ENCODE data around the gene GAL3ST3. TPM values are rescaled to one million over a fixed set of nuclear protein-coding genes. Genes with fewer than 3 reads are reported as not detected.

The GAL3ST3 gene
- total and polyA plus RNA-seq, 4 donors: not detected

DNA sequence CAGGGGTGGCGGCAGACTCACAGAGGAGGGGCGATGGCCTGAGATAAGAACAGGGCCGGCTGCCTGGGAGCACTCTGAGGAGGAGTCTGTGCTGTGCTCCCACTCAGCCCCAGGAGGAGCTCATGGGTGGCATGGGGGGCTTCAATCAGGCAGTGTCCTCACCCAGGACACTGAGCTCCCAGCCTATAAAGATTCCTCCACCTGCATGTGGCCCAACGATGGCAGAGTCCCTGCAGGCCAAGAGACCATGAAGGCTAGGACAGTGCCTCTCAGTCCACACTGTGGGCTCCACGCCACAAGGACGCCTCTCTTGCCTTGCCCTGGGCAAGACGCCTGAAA lies 35.2 kb downstream of the GAL3ST3 start:
- peak overlapping the region in 1 of 2 donors; percentile 6 for H3K27ac ChIP-seq (ENCODE audit: low read depth in 1 of 2, low read length in 1 of 2)
- WGBS, 2 donors: 79 to 85% methylated on average over 7 of the region's 7 CpGs
- ATAC-seq (ENCODE audit: insufficient read depth, low FRiP score) (no peak), DNase-seq (no peak)
- TF ChIP-seq, protein P1, sequence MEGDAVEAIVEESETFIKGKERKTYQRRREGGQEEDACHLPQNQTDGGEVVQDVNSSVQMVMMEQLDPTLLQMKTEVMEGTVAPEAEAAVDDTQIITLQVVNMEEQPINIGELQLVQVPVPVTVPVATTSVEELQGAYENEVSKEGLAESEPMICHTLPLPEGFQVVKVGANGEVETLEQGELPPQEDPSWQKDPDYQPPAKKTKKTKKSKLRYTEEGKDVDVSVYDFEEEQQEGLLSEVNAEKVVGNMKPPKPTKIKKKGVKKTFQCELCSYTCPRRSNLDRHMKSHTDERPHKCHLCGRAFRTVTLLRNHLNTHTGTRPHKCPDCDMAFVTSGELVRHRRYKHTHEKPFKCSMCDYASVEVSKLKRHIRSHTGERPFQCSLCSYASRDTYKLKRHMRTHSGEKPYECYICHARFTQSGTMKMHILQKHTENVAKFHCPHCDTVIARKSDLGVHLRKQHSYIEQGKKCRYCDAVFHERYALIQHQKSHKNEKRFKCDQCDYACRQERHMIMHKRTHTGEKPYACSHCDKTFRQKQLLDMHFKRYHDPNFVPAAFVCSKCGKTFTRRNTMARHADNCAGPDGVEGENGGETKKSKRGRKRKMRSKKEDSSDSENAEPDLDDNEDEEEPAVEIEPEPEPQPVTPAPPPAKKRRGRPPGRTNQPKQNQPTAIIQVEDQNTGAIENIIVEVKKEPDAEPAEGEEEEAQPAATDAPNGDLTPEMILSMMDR (IDR thresholded peaks at IDR 0.05; ENCODE audit: control extremely low read depth, extremely low read depth): no peak
- no peaks in the 10 kb centered on the region for H3K36me3 ChIP-seq (ENCODE audit: control insufficient read depth in 4 of 4, insufficient read depth in 4 of 4, low read length in 4 of 4)
- H3K27me3 ChIP-seq (ENCODE audit: control insufficient read depth in 3 of 3, insufficient read depth in 3 of 3, low read length in 2 of 3): peaks cover 0 to 24% (median 20%) of the 10 kb centered on the region in 3 donors
- no peak overlapping the region for H3K4me3 ChIP-seq
- H3K9ac ChIP-seq (ENCODE audit: insufficient read depth in 1 of 2, low read length in 2 of 2): no peak overlapping the region
- H3K9me3 ChIP-seq (ENCODE audit: control insufficient read depth in 4 of 4, insufficient read depth in 3 of 4, low read length in 3 of 4): no peaks in the 10 kb centered on the region
- H3K4me1 ChIP-seq (ENCODE audit: control insufficient read depth in 5 of 5, insufficient read depth in 5 of 5, low read length in 5 of 5): peaks cover 0 to 9% (median 0%) of the 10 kb centered on the region in 5 donors

DNA sequence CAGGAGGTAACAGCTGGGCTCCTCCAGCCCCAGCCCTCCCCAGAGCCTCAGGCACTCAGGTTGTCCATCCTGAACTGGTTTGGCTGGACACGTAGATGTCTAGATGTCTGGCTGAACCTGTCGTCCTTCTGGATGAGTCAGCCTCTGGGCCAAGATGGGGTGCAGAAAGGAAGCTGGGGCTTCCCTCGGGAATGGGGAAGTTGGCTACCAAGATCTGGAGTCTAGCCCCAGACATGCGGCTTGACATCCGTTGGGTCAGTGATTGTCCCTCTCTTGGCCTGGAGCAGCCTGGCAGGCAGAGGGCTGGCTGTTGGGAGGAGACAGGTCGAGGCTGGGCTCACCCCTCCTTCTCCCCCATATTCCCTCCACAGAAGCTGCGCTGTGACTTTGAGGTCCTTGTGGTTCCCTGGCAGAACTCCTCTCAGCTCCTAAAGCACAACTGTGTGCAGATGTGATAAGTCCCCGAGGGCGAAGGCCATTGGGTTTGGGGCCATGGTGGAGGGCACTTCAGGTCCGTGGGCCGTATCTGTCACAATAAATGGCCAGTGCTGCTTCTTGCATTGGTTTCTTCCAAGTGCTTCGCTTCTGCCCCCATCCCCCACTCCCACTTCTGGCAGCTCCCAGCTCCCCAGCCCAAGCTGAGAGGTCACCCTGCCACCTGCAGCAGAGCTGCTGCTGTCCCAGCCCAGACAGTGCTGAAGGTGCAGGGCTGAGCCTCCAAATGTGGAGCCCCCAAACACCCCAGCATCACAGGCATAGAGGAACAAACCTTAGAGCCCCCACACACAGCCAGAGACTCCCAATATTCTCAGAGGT lies 35.8 kb downstream of the GAL3ST3 start:
- H3K27me3 ChIP-seq (ENCODE audit: control insufficient read depth in 3 of 3, insufficient read depth in 3 of 3, low read length in 2 of 3): peaks cover 0 to 24% (median 20%) of the 10 kb centered on the region in 3 donors
- ATAC-seq (ENCODE audit: insufficient read depth, low FRiP score): no peak
- H3K27ac ChIP-seq (ENCODE audit: low read depth in 1 of 2, low read length in 1 of 2): peak overlapping the region in 1 of 2 donors; percentile 15
- no peak overlapping the region for H3K4me3 ChIP-seq
- no peak for DNase-seq
- TF ChIP-seq, protein P1 (IDR thresholded peaks at IDR 0.05; ENCODE audit: control extremely low read depth, extremely low read depth): no peak
- H3K4me1 ChIP-seq (ENCODE audit: control insufficient read depth in 5 of 5, insufficient read depth in 5 of 5, low read length in 5 of 5): peaks cover 0 to 9% (median 0%) of the 10 kb centered on the region in 5 donors
- no peak overlapping the region for H3K9ac ChIP-seq (ENCODE audit: insufficient read depth in 1 of 2, low read length in 2 of 2)
- H3K36me3 ChIP-seq (ENCODE audit: control insufficient read depth in 4 of 4, insufficient read depth in 4 of 4, low read length in 4 of 4): no peaks in the 10 kb centered on the region
- WGBS, 2 donors: 33 to 43% methylated on average over 12 of the region's 12 CpGs
- no peaks in the 10 kb centered on the region for H3K9me3 ChIP-seq (ENCODE audit: control insufficient read depth in 4 of 4, insufficient read depth in 3 of 4, low read length in 3 of 4)

DNA sequence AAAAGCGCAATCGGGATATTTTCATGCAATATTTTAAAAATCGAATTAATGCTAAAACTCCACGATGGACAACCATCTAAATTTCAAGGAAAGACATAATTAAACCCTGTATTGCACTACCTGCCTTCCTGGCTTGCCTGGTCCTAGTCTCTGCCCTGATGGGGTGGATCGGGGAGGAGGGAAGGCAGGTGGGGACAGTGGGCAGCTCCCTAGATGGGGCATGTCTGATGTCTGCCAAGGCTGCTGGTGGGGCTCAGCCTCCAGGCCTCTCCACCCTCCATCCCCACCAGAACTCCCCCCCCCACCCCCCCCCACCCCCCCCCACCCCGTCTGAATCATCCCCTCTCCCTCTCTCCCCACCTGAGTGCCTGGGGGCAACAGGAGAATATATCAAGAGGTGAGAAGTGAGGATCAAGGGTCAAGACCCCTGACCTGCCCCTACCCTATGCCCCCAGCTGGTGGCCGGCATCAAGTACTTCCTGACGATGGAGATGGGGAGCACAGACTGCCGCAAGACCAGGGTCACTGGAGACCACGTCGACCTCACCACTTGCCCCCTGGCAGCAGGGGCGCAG lies 36.5 kb downstream of the GAL3ST3 start:
- WGBS, 2 donors: 55 to 59% methylated on average over 11 of the region's 12 CpGs
- no peak for DNase-seq
- no peak overlapping the region for H3K4me3 ChIP-seq
- ATAC-seq (ENCODE audit: insufficient read depth, low FRiP score): no peak
- TF ChIP-seq, protein P1 (IDR thresholded peaks at IDR 0.05; ENCODE audit: control extremely low read depth, extremely low read depth): no peak
- no peak overlapping the region for H3K27ac ChIP-seq (ENCODE audit: low read depth in 1 of 2, low read length in 1 of 2)
- H3K27me3 ChIP-seq (ENCODE audit: control insufficient read depth in 3 of 3, insufficient read depth in 3 of 3, low read length in 2 of 3): peaks cover 0 to 24% (median 20%) of the 10 kb centered on the region in 3 donors
- H3K9me3 ChIP-seq (ENCODE audit: control insufficient read depth in 4 of 4, insufficient read depth in 3 of 4, low read length in 3 of 4): no peaks in the 10 kb centered on the region
- H3K9ac ChIP-seq (ENCODE audit: insufficient read depth in 1 of 2, low read length in 2 of 2): no peak overlapping the region
- H3K36me3 ChIP-seq (ENCODE audit: control insufficient read depth in 4 of 4, insufficient read depth in 4 of 4, low read length in 4 of 4): no peaks in the 10 kb centered on the region
- H3K4me1 ChIP-seq (ENCODE audit: control insufficient read depth in 5 of 5, insufficient read depth in 5 of 5, low read length in 5 of 5): peaks cover 0 to 9% (median 0%) of the 10 kb centered on the region in 5 donors
